Stimulated activated CD4-positive, alpha-beta T cell treated with anti-CD3 and anti-CD28 coated beads, Interleukin-1b, Interleukin-23, amount 100 ng/mL, for 24 hours (primary cell): Measurements from ENCODE around the gene UPK2.

Source experiments
- DNase-seq, 4 experiments: peaks; one replicate each; pipeline ENCODE4 v3.0.0-alpha.2; 2020; ENCODE audit warnings: low read depth in 4 of 4, low spot score in 1 of 4

The UPK2 gene

GRCh38 chr11:118956094-118956846 lies at the start of gene UPK2:
Gene UPK2, plus strand, starts transcription at chr11:118956298. Its CDS starts 53 bp downstream, at chr11:118956351.
- peak; percentile 81 to 88 (median 84) for DNase-seq

GRCh38 chr11:118907051-118908042 lies 48.8 kb upstream of the UPK2 start:
- peak in 3 of 4 experiments; percentile 81 for DNase-seq

GRCh38 chr11:118908264-118908663 lies 47.8 kb upstream of the UPK2 start:
- no peak for DNase-seq

GRCh38 chr11:118908901-118909618 lies 47.0 kb upstream of the UPK2 start:
- DNase-seq: no peak

- no peak for DNase-seq
These were observed 46.3 kb upstream of the UPK2 start for GRCh38 chr11:118909619-118910308.

- DNase-seq: no peak
These were observed 45.6 kb upstream of the UPK2 start for GRCh38 chr11:118910309-118911112.

- DNase-seq: no peak
These were observed 44.8 kb upstream of the UPK2 start for GRCh38 chr11:118911113-118911879.

- peak in 2 of 4 experiments; percentile 74 to 77 for DNase-seq
These were observed 44.0 kb upstream of the UPK2 start for GRCh38 chr11:118911880-118912741.

GRCh38 chr11:118912742-118913410 lies 43.2 kb upstream of the UPK2 start:
- no peak for DNase-seq

- DNase-seq: no peak
These were observed 42.5 kb upstream of the UPK2 start for GRCh38 chr11:118913411-118914125.

GRCh38 chr11:118914178-118914918 lies 41.8 kb upstream of the UPK2 start:
- peak in 1 of 4 experiments; percentile 67 for DNase-seq

GRCh38 chr11:118914987-118915386 lies 41.1 kb upstream of the UPK2 start:
- no peak for DNase-seq

- no peak for DNase-seq
These were observed 40.7 kb upstream of the UPK2 start for GRCh38 chr11:118915396-118915795.

- no peak for DNase-seq
These were observed 39.9 kb upstream of the UPK2 start for GRCh38 chr11:118915941-118916841.

GRCh38 chr11:118916842-118917388 lies 39.2 kb upstream of the UPK2 start:
- no peak for DNase-seq
